ENCODE results near the gene SEMA7A.
"Not testable (repeated sequence)": the region's sequence is repeated elsewhere in the genome, so short reads cannot be mapped to it uniquely, and the experiment has no call there.

SEMA7A gene, protein sequence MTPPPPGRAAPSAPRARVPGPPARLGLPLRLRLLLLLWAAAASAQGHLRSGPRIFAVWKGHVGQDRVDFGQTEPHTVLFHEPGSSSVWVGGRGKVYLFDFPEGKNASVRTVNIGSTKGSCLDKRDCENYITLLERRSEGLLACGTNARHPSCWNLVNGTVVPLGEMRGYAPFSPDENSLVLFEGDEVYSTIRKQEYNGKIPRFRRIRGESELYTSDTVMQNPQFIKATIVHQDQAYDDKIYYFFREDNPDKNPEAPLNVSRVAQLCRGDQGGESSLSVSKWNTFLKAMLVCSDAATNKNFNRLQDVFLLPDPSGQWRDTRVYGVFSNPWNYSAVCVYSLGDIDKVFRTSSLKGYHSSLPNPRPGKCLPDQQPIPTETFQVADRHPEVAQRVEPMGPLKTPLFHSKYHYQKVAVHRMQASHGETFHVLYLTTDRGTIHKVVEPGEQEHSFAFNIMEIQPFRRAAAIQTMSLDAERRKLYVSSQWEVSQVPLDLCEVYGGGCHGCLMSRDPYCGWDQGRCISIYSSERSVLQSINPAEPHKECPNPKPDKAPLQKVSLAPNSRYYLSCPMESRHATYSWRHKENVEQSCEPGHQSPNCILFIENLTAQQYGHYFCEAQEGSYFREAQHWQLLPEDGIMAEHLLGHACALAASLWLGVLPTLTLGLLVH

DNA sequence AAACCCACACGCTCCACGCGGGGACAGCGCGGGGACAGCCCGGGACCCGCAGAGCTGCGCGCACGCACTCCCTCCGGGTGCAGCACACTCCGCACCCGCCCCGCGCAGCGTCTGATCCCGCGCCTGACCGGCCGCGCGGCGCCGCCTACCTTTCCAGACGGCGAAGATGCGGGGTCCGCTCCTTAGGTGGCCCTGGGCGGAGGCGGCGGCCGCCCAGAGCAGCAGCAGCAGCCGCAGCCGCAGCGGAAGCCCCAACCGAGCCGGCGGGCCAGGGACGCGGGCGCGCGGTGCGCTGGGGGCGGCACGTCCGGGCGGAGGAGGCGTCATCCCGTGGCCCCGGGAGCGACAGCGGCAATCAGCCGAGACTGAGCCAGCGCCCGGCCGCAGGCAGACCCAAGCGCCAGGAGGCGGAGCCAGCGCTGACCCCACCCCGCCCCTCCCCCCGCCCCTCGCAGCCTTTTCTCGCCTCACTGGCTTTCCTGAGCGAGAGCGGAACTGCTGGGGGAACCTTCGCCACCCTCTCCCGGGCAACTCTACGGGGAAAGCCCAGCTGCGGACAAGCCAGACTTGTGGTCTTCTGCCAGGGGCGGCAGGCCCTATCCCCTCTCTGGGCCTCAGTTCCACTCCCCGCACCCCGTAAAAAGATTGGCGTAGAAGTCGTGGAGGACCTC, at the start of gene SEMA7A:
Gene SEMA7A (minus strand): TSS at position 367 of the 671 bp plus-strand sequence. CDS start 40 bp downstream, at position 327.
- TF ChIP-seq FOXP2 (optimal IDR thresholded peaks at IDR 0.05; ENCODE audit: control extremely low read depth, extremely low read length, insufficient read depth) (no peak), EZH2 (IDR thresholded peaks at IDR 0.05) (no peak), POLR2AphosphoS5 (IDR thresholded peaks at IDR 0.05; ENCODE audit: borderline replicate concordance, low read depth, low read length) (no peak)
- Histone ChIP-seq H3K4me3 (peak within 1 kb of the TSS; percentile 75), H3K36me3 (ENCODE audit: insufficient read depth, low read length) (no peaks in the 10 kb centered on the region), H3K27ac (no peak within 1 kb of the TSS), H3K9me3 (ENCODE audit: low read depth, low read length) (no peaks in the 10 kb centered on the region), H3K9ac (ENCODE audit: insufficient read length) (no peak within 1 kb of the TSS)
- DNase-seq (ENCODE audit: low read depth, low spot score): no peak

DNA sequence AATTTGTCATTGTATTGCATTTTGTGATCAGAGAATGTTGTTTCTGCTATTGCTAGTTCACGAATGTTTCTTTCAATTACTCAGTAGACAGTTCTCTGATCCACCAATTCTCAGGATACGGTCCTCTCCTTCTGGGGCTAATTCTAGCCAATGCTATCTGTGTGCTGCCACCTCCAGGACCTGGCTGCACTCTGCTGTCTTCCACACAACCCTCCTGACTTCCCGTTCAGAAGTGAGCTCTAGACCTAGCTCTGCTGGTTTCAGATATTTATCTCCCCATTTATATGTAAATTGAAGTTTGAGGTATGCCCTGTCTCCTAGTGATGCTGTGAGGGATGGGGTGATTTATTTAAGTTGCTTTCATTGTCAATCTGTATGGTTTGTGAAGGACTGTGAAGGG, 48.9 kb upstream of the SEMA7A start:
- Histone ChIP-seq H3K9ac (ENCODE audit: insufficient read length) (no peak overlapping the region), H3K4me3 (no peak overlapping the region), H3K36me3 (ENCODE audit: insufficient read depth, low read length) (no peaks in the 10 kb centered on the region), H3K27ac (no peak overlapping the region), H3K9me3 (ENCODE audit: low read depth, low read length) (no peaks in the 10 kb centered on the region)
- no peak for TF ChIP-seq FOXP2 (optimal IDR thresholded peaks at IDR 0.05; ENCODE audit: control extremely low read depth, extremely low read length, insufficient read depth)
- TF ChIP-seq POLR2AphosphoS5 (IDR thresholded peaks at IDR 0.05; ENCODE audit: borderline replicate concordance, low read depth, low read length): no peak
- no peak for TF ChIP-seq EZH2 (IDR thresholded peaks at IDR 0.05)
- no peak for DNase-seq (ENCODE audit: low read depth, low spot score)

DNA sequence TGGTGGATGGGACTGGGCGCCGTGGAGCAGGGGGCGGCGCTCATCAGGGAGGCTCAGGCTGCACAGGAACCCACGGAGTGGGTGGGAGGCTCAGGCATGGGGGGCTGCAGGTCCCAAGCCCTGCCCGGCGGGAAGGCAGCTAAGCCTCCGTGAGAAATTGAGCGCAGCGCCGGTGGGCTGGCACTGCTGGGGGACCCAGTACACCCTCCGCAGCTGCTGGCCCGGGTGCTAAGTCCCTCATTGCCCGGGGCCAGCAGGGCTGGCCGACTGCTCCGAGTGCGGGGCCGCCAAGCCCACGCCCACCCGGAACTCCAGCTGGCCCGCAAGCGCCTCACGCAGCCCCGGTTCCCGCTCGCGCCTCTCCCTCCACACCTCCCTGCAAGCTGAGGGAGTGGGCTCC, 46.6 kb upstream of the SEMA7A start:
- H3K27ac ChIP-seq; H3K36me3 ChIP-seq (ENCODE audit: insufficient read depth, low read length); H3K9ac ChIP-seq (ENCODE audit: insufficient read length); H3K4me3 ChIP-seq; DNase-seq (ENCODE audit: low read depth, low spot score); H3K9me3 ChIP-seq (ENCODE audit: low read depth, low read length): not testable (repeated sequence)

DNA sequence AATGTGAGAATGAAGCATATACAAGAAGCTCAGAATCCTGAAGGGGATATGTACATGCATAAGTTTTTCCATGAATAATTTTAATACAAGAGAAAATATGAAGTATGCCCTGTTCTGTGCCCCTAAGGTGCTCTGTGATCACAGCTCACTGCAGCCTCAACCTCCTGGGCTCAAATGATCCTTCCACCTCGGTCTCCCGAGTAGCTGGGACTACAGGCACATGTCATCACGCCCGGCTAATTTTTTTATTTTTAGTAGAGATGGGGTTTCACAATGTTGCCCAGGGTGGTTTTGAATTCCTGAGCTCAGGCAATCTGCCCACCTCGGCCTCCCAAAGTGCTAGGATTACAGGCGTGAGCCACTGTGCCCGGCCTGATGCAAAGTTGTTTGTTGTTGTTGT, 37.9 kb upstream of the SEMA7A start:
- not testable (repeated sequence) for H3K27ac ChIP-seq; H3K9ac ChIP-seq (ENCODE audit: insufficient read length); H3K9me3 ChIP-seq (ENCODE audit: low read depth, low read length); DNase-seq (ENCODE audit: low read depth, low spot score); H3K4me3 ChIP-seq
- peaks cover 12% of the 10 kb centered on the region; the same call in 1 of the 2 replicates for H3K36me3 ChIP-seq (ENCODE audit: insufficient read depth, low read length)

DNA sequence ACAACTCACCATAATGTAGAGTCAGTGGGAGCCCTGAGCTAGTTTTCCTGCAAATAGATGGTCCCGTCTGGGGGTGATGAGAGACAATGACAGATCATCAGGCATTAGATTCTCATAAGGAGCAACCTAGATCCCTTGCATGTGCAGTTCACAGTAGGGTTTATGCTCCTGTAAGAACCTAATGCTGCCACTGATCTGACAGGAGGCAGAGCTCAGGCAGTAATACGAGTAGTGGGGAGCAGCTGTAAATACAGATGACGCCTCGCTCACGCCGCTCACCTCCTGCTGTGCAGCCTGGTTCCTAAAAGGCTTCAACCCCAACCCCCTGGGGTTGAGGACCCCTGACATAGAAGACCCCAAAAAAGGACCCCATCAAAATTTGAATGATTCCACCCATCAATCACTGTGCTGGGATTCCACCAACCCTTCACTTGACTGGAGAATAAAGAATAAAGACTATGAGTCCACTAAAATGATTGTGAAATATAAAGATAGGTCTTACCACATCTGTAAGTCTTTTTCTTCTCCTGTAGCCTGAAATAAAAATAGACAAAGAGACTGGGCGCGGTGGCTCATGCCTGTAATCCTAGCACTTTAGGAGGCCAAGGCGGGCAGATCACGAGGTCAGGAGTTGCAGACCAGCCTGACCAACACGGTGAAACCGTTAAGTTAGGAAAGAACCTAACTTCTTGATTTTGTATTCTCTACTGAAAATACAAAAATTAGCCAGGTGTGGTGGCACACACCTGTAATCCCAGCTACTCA, 37.1 kb upstream of the SEMA7A start:
- H3K36me3 ChIP-seq (ENCODE audit: insufficient read depth, low read length): peaks cover 18% of the 10 kb centered on the region; the same call in 1 of the 2 replicates
- DNase-seq (ENCODE audit: low read depth, low spot score): no peak
- H3K9me3 ChIP-seq (ENCODE audit: low read depth, low read length): no peaks in the 10 kb centered on the region
- TF ChIP-seq FOXP2 (optimal IDR thresholded peaks at IDR 0.05; ENCODE audit: control extremely low read depth, extremely low read length, insufficient read depth) (no peak), POLR2AphosphoS5 (IDR thresholded peaks at IDR 0.05; ENCODE audit: borderline replicate concordance, low read depth, low read length) (no peak), EZH2 (IDR thresholded peaks at IDR 0.05) (no peak)
- H3K27ac ChIP-seq: no peak overlapping the region
- no peak overlapping the region for H3K4me3 ChIP-seq
- no peak overlapping the region for H3K9ac ChIP-seq (ENCODE audit: insufficient read length)

DNA sequence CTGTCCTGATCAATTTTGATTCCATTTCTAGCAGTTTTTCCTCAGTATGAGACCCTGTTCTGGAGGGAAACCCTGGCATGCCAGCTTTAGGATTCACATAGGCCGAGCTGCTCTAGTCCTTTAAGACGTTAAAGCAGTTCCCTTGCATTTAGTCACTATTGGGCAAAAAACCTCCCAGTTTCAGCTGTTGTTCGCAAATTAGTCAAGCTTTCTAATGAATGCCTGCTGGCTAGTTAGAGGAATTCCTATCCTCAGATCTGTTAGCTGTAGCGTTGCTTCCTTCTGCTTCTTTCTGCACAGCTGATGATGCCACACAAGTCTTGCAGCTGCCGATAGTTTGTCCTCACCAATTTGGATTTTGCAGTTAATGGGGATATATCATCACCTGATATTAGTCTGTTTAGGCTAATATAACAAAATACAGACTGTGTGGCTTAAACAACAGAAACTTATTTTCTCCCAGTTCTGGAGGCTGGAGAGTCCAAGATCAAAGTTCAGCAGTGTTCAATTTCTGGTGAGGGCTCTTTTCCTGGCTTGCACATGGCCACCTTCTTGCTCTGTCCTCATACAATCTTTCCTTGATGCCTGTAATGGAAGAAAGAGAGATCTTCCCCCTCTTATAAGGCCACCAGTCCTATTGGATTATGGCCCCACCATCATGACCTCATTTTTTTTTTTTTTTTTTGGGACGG, 34.7 kb upstream of the SEMA7A start:
- H3K27ac ChIP-seq: no peak overlapping the region
- H3K9me3 ChIP-seq (ENCODE audit: low read depth, low read length): no peaks in the 10 kb centered on the region; the same call in 1 of the 2 replicates
- DNase-seq (ENCODE audit: low read depth, low spot score): no peak
- no peak overlapping the region for H3K9ac ChIP-seq (ENCODE audit: insufficient read length)
- TF ChIP-seq POLR2AphosphoS5 (IDR thresholded peaks at IDR 0.05; ENCODE audit: borderline replicate concordance, low read depth, low read length) (no peak), EZH2 (IDR thresholded peaks at IDR 0.05) (no peak), FOXP2 (optimal IDR thresholded peaks at IDR 0.05; ENCODE audit: control extremely low read depth, extremely low read length, insufficient read depth) (no peak)
- H3K36me3 ChIP-seq (ENCODE audit: insufficient read depth, low read length): peaks cover 18% of the 10 kb centered on the region; the same call in 1 of the 2 replicates
- no peak overlapping the region for H3K4me3 ChIP-seq

DNA sequence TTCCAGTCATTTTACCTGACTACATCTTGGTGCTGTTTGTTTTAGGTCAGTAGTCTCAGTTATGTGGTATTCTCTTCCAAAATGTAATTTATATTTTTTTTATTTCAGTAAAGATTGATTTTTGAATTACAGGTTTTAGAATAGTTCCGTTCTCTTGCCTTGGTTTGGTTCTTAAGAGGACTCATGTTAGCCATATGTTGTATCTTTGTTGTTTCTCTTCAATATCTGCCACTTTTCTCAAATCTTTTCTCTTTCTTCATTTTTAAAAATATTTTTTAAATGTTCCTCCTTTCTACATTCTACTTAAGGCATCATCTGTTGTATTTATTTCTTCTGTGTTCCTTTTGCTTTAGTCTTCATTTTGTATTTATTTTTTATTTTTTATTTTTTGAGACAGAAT, 32.8 kb upstream of the SEMA7A start:
- TF ChIP-seq EZH2 (IDR thresholded peaks at IDR 0.05): no peak
- TF ChIP-seq POLR2AphosphoS5 (IDR thresholded peaks at IDR 0.05; ENCODE audit: borderline replicate concordance, low read depth, low read length): no peak
- no peak for TF ChIP-seq FOXP2 (optimal IDR thresholded peaks at IDR 0.05; ENCODE audit: control extremely low read depth, extremely low read length, insufficient read depth)

More for the DNA sequence above, 32.8 kb upstream of the SEMA7A start:
- Histone ChIP-seq H3K4me3 (no peak overlapping the region), H3K9ac (ENCODE audit: insufficient read length) (no peak overlapping the region), H3K36me3 (ENCODE audit: insufficient read depth, low read length) (peaks cover 11% of the 10 kb centered on the region; the same call in 1 of the 2 replicates), H3K9me3 (ENCODE audit: low read depth, low read length) (no peaks in the 10 kb centered on the region; the same call in 1 of the 2 replicates), H3K27ac (no peak overlapping the region)
- no peak for DNase-seq (ENCODE audit: low read depth, low spot score)
